AML-193 (cell line): ENCODE results near the gene FOXA1.

ENCODE experiments used
- DNase-seq, 2 experiments: peaks; one replicate each; lab custom pipeline; 2025; lab: John Stamatoyannopoulos, UW

FOXA1 gene

GRCh38 chr14:37594971-37595808 is at the start of gene FOXA1, which contains the start of gene TTC6:
FOXA1 (minus strand) TSS chr14:37595249; CDS start chr14:37594972, 277 bp downstream.
TTC6 (plus strand) TSS chr14:37595629; CDS start chr14:37622065, 26,436 bp downstream.
- DNase-seq, result no peak

- no peak for DNase-seq
Observed at GRCh38 chr14:37643701-37644100, 48.7 kb upstream of the FOXA1 start.

- DNase-seq, result no peak
Observed at GRCh38 chr14:37642125-37642524, 47.1 kb upstream of the FOXA1 start.

- no peak for DNase-seq
Observed at GRCh38 chr14:37641117-37641516, 46.1 kb upstream of the FOXA1 start.

GRCh38 chr14:37638599-37638998 is 43.5 kb upstream of the FOXA1 start:
- no peak for DNase-seq

GRCh38 chr14:37637341-37637740 is 42.3 kb upstream of the FOXA1 start:
- DNase-seq, result no peak

- DNase-seq, result no peak
Observed at GRCh38 chr14:37625597-37626595, 30.8 kb upstream of the FOXA1 start.

- DNase-seq, result no peak
Observed at GRCh38 chr14:37623971-37624370, 28.9 kb upstream of the FOXA1 start.

- no peak for DNase-seq
Observed at GRCh38 chr14:37623426-37623951, 28.4 kb upstream of the FOXA1 start.

- DNase-seq, result no peak
Observed at GRCh38 chr14:37622231-37622923, 27.3 kb upstream of the FOXA1 start.

GRCh38 chr14:37620856-37621255 is 25.8 kb upstream of the FOXA1 start:
- DNase-seq, result no peak

- DNase-seq, result no peak
Observed at GRCh38 chr14:37618498-37619028, 23.5 kb upstream of the FOXA1 start.

- no peak for DNase-seq
Observed at GRCh38 chr14:37617864-37618365, 22.9 kb upstream of the FOXA1 start.

- no peak for DNase-seq
Observed at GRCh38 chr14:37616853-37617252, 21.8 kb upstream of the FOXA1 start.

- no peak for DNase-seq
Observed at GRCh38 chr14:37615582-37616289, 20.7 kb upstream of the FOXA1 start.

- no peak for DNase-seq
Observed at GRCh38 chr14:37610945-37611523, 16.0 kb upstream of the FOXA1 start.

- no peak for DNase-seq
Observed at GRCh38 chr14:37608649-37609048, 13.6 kb upstream of the FOXA1 start.

- DNase-seq, result no peak
Observed at GRCh38 chr14:37606678-37607077, 11.6 kb upstream of the FOXA1 start.

GRCh38 chr14:37603688-37604251 is 8.7 kb upstream of the FOXA1 start:
- no peak for DNase-seq
